ENCODE results near the gene STIM2. TPM values are rescaled to one million over a fixed set of nuclear protein-coding genes. Genes with fewer than 3 reads are reported as not detected.
"Not testable (repeated sequence)": the region's sequence is repeated elsewhere in the genome, so short reads cannot be mapped to it uniquely, and the experiment has no call there.

Gene STIM2
- total RNA-seq, 1 experiment from 2014 or later: 37.8 TPM

DNA sequence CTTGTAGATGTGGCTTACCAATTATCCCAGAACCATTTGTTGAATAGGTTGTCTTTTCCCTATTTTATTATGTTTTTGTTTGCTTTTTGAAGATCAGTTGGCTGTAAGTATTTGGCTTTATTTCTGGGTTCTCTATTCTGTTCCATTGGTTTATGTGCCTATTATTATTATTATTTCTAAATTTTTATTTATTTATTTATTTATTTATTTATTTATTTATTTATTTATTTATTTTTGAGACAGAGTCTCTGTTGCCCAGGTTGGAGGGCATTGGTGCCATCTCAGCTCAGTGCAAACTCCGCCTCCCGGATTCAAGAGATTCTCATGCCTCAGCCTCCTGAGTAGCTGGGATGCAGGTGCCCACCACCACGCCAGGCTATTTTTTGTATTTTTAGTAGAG lies 174.5 kb downstream of the STIM2 start:
- not testable (repeated sequence) for DNase-seq (ENCODE audit: low read depth)

DNA sequence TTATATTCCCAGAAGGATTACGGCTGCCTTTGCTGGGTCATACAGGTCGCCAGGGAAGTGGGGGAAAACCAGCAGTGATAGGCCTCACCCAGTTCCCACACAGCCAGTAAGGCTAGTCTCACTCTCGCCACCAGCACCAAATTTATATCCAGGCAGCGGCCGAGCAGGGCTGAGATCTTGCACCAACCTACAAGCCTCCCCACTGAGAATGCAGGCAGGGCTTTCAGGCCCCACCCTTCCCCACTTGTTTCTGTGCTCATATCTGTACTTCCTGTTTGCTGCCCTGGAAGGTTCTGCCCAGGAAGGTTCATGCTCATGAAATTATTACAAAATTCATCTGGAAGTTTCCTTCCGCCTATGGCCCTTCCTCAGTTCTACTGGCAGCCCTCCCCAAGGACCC lies 179.7 kb downstream of the STIM2 start:
- no peak for DNase-seq (ENCODE audit: low read depth)

DNA sequence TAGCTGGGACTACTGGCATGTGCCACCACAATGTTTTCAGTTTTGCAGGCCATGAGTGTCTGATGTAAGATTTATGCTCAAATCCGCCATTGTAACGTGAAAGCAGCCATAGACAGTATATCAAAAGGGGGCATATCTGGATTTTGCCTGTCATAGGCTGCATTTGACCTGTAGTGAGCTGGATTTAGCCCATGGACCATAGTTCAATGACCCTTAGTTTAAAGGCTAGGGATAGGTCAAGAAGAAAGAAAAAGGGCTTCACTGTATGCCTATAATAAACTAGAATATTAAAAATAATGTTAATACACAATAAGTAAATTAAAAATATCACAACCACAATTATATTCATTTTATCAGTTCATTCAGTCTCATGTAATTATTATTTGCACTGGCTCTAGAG lies 181.8 kb downstream of the STIM2 start:
- DNase-seq (ENCODE audit: low read depth): no peak

DNA sequence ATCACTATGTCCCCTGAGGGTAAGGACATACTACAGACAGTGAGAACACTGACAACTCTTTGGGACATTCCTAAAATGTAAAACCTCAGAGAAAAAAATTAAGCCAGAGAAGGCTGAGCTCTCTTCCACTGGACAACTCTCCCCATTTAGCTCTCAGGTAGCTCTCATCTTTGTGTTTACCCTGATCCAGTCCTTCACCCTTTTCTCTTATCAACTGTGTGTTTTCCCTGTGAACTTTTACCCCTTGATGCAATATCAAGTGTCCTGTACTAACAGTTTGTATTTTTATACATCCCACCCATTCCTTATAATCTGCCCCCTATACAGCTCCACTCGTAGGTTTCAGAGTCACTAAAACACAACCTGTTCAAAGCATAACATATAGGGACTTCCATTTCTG lies 182.6 kb downstream of the STIM2 start:
- DNase-seq (ENCODE audit: low read depth): no peak

DNA sequence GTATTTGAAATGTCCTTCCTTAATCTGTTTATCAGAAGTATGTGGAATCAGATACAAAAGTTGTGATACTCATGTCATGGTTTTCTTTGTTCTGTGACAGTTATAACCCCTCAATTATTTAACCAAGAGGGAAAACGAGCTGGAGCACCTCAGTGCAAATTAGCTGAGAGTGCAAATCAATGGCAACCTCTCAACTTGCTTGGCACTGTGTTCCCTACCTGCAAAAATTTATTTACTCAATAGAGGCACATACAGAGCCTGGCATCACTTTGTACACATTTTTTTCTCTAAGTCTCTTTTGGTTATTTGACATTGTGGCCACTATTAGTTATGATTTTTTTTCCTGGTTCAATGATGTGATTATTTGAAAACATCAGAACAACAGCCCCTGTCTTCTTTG lies 186.2 kb downstream of the STIM2 start:
- DNase-seq (ENCODE audit: low read depth): no peak

DNA sequence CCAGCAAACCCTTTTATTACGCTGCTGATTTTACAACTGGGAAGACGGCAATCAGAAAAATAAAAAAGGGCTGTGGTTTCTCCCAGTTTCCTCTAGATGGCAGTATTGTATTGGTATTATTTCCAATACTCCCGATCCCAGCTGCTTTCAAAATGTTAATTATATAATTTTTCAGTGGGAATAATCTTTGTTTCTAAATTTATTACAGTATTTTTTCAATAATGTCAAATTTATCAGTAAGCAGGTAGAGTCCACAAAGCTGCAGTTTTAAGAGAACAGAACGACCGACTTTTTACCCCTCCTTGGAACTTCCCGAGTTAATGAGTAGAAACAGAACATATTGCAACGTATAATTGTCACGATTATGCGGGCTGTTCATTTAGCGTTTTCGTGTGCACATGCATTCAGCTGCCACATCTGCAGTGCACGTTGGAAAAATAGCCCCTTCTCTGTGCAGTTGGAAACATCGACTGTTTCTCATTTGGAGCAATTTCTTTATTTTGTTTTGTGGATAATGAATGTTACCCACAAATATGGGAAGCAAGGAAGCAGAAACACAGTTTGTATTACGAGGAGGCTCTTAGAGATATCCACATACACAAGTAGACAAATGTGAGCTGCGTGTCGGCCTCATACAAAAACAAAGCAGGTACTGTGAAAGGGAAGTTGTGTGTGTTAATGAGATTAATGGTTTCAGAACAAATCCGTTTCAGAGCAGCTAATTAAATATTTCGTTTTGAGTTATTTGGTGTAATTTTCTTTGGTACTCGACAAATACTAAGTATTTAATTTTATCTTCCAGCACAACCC lies 188.0 kb downstream of the STIM2 start:
- peak; percentile 28 for DNase-seq (ENCODE audit: low read depth)

DNA sequence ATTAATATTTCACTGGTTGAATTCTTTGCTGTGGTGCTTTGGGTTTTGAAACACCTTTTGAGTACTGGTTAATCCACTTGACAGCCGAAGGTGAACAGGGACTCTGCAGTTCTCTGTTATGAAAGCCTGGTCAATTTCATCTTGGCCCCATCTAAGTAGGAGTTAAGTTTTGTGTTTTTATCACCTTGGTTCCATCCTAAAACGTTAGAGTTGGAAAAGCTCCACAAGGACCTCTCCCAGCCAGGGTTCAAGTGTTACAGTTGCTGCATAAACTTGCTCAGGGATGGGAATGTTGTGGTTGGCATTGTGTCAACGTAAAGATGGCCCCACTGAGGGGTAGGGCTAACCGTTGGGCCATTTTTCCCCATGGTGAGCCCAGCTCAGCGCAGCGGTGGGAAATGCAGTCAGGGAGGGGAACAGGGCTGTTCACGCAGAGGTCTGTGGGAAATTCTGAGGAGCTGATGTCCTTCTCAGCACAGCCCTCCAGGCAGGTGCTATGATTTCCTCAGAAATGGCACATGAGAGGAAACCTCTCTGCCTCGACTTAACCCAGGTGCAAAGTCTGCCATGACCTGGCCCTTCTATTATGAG lies 188.7 kb downstream of the STIM2 start:
- DNase-seq (ENCODE audit: low read depth): no peak

DNA sequence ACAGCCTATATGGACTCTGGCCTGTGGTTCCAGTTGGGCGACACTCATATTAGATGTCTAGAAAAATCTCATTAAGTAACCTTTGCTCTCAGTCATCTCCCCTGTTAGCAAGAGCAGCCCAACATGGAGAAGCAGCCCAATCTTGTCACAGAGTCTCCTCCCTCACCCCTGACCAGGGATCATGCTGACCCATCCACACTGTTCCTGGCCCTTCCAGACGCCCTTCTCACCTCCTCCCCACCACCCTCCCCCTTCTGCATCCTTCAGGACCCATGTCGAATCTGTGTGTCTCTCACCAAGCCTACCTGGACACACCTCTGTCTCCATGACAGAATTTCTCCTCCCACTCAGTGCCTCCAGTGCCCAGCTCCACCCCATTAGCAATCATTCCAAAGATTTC lies 190.1 kb downstream of the STIM2 start:
- no peak for DNase-seq (ENCODE audit: low read depth)

DNA sequence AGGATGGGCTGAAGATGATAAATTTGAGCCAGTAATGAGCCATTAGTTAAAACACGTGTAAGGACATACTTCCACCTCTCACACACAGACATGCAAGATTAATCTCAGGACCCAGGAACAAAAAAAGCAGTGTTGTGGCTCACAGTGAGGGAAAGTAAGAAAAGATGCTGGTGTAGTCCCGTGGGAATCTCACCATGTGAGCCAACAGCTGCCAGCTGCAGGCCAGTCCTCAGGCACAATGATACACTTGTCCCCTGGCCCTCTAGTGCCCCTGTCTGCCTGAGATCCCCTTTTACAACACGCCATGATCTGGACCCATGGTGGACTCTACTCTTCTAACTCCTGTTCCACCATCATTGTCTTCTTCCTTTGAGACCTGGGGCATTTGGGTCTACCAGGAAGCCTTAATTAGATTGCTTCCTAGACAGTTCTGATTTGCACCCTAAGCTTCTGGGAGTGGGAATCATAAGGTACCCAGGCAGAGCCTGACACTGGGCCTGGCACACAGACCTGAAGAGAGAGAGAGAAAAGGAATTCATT lies 194.7 kb downstream of the STIM2 start:
- peak; percentile 9 for DNase-seq (ENCODE audit: low read depth)

DNA sequence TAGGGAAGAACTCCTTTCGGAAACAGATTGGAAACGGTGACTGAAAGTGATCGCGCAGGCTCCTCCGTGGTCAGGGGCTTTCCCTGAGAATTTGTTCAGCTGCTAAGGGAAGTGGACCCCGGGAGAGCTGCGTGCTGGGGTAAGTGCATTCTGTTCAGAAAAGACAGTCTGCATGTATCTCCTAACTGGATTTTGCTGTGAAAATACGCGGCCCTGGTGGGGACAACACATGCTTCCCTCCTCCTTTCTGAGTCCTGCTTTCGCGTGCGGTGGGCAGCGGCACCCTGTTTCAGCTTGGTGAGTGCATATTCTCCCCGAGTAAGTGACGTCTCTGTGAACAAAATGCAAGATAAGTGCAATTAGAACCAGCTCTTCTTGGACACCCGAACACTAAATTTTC lies 195.6 kb downstream of the STIM2 start:
- no peak for DNase-seq (ENCODE audit: low read depth)

DNA sequence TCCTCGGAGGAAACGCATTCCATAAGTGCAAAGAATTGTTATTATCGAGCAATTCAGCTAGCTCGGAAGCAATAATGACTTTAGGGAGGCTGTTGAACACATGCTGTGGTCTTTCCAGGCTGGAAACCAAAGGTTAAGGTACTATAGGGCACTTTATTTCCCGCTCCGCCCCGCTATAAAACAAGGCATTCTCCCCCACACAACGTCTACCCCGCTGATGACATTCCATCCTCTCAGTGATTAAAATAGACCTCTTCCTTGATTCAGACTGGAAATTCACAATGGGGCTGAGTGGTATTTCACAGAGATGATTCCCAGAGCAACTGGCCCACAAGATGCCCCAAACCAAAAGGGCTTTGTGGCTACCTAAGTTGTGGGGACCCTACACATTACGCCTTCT lies 196.4 kb downstream of the STIM2 start:
- no peak for DNase-seq (ENCODE audit: low read depth)

DNA sequence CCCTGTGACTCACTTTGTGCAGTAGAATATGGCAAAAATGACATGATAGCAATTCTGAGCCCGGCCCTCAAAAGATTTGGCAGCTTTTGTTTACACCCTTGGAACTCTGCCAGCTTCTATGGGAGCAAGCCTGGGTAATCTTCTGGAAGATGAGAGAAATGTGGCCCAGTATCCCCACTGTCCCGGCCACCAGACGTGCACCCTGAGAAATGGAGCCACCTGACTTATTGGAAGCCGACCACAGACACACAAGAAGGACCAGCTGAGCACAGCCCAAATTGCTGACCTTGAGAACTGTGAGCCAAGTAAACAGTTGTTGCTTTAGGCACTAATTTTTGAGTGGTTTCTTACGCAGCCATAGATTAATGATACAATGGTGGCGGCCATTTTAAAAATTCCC lies 197.0 kb downstream of the STIM2 start:
- DNase-seq (ENCODE audit: low read depth): no peak

DNA sequence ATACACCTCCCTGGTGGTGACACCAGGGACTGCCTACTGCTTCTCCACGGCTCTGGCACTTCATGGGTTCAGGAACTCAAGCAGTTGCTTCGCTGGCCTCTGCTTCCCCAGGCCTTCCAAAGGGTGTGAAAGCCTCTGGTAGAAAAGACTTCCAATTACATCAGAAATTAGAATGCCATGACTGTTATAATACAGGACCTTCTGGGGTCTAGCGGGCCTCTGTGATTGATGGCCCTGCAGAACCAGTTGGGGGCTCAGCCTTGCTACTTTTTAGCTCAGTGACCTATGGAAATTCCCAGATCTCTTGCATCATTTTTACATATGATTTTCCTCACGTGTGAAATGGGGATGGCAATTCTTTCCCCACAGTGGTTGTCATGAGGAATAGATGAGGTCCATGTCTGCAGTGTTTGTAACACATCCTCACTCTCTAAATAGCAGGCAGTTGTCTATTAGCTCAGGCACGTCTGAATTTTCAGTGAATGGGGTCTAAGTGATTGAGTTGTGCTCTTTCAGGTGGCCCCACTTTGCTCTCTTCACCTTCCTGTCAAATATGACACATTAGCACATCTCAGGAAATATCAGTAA lies 198.3 kb downstream of the STIM2 start:
- DNase-seq (ENCODE audit: low read depth): no peak

DNA sequence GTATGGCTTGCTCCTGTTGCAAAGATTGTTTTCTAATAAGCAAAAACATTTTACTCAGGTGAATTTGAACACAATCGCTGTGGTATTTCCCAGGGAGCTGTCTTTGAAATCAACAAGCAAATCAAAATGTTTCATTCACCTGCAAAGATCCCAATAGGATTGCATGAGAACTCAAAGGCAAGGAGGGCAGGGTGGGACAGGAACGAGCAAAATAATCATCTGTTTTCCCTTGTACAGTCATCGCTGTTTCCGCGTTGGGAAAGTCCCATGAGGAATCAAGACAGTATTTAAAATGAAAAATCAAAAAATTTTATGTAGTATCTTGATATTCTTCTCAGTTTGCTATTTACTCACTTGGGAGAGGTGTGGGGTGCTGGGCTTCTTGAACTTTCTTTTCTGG lies 198.8 kb downstream of the STIM2 start:
- no peak for DNase-seq (ENCODE audit: low read depth)

DNA sequence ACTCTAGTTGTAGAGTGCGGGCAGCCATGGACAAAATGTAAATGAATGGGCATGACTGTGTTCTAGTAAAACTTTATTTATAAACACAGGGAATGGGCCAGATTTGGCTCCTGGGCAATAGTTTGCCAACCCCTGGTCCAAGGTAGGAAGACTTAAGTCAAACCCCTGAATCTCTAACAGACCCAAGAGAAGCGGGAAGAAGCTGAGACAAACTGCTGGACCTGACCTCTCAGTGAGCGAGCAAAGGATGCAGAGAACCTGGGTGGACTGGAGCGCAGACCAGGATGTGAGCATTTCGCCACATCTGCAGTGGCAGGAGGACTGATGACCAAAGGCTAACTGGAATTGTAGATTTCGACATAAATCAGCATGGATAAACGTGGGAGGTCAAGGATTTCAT lies 201.6 kb downstream of the STIM2 start:
- no peak for DNase-seq (ENCODE audit: low read depth)

DNA sequence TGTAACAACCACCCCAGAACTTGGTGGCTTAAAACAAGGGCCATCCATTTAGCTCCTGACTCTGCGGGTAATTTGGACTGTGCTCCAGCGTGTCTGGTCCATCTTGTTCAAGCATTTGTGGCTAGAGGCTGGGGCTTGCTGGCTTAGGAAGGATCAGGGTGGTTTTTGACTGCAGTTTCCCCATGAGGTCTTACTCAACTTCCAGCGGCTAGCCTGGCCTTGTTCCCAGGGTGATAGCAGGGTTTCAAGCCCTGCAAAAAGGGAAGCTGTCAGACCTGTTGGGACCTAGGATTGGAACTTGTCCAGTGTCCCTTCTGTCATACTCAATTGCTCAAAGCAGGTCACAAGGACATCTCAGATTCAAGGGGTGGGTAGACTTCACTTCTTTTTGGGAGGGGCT lies 205.9 kb downstream of the STIM2 start:
- no peak for DNase-seq (ENCODE audit: low read depth)

DNA sequence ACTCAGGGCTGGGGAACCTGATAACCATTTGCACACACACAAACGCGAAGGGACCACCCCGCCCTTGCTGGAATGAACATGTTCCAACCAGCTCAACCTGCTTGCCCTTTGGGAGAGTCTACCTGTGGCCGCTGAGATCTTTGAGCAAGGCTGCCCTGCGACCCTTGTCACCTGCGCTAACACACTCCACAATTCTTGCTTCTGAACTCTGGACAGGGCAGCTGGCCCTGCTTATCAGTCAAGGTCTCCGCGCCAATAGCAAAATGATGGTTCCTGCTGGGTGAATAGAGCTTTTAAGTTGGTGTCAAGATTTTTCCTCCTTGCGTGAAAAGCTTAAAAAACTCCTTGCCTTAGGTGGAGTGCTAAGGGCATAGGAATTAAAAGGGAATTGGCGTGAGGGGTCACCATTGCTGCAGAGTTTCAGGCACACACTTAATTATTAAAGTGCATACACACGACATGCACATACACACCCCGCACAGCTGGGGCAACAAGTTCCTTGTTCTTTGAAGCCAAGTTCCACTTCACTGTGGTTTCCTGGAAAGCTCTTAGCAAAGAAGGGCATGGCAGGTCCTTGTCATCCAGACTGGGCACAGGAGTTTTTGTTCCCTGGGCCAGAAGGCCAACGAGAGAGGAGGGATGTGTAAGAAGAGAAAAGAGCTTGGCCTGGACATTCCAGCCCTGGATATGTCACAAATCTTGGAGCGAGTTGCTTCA lies 207.7 kb downstream of the STIM2 start:
- no peak for DNase-seq (ENCODE audit: low read depth)
